ENCODE measurements around the gene CLEC4A.

CLEC4A gene

GRCh38 chr12:8143261-8143660 is 19.8 kb downstream of the CLEC4A start:
- no peak for TF ChIP-seq CTCF (IDR thresholded peaks at IDR 0.05; ENCODE audit: control insufficient read depth, insufficient read depth, low read depth, low read length, missing control alignments)
- no peak overlapping the region for H3K4me3 ChIP-seq (ENCODE audit: control insufficient read depth, low read depth, low read length)
- DNase-seq (ENCODE audit: low read depth) = no peak

- no peak for TF ChIP-seq CTCF (IDR thresholded peaks at IDR 0.05; ENCODE audit: control insufficient read depth, insufficient read depth, low read depth, low read length, missing control alignments)
- peak overlapping the region; percentile 22 for H3K4me3 ChIP-seq (ENCODE audit: control insufficient read depth, low read depth, low read length)
- peak; percentile 86 for DNase-seq (ENCODE audit: low read depth)
These were observed 22.5 kb downstream of the CLEC4A start for GRCh38 chr12:8145754-8146441.

- no peak for DNase-seq (ENCODE audit: low read depth)
- peak overlapping the region; percentile 22 for H3K4me3 ChIP-seq (ENCODE audit: control insufficient read depth, low read depth, low read length)
- TF ChIP-seq CTCF (IDR thresholded peaks at IDR 0.05; ENCODE audit: control insufficient read depth, insufficient read depth, low read depth, low read length, missing control alignments) = no peak
These were observed 23.0 kb downstream of the CLEC4A start for GRCh38 chr12:8146442-8146771.

GRCh38 chr12:8154526-8154925 is 31.1 kb downstream of the CLEC4A start:
- no peak for DNase-seq (ENCODE audit: low read depth)
- TF ChIP-seq CTCF (IDR thresholded peaks at IDR 0.05; ENCODE audit: control insufficient read depth, insufficient read depth, low read depth, low read length, missing control alignments) = no peak
- no peak overlapping the region for H3K4me3 ChIP-seq (ENCODE audit: control insufficient read depth, low read depth, low read length)

GRCh38 chr12:8156416-8156815 is 33.0 kb downstream of the CLEC4A start:
- DNase-seq (ENCODE audit: low read depth) = no peak
- no peak for TF ChIP-seq CTCF (IDR thresholded peaks at IDR 0.05; ENCODE audit: control insufficient read depth, insufficient read depth, low read depth, low read length, missing control alignments)
- H3K4me3 ChIP-seq (ENCODE audit: control insufficient read depth, low read depth, low read length) = no peak overlapping the region

GRCh38 chr12:8156845-8157244 is 33.4 kb downstream of the CLEC4A start, which contains the start of gene ZNF705A:
Gene ZNF705A, plus strand, starts transcription at chr12:8157015. Its CDS starts 15,611 bp downstream, at chr12:8172626.
- DNase-seq (ENCODE audit: low read depth) = no peak
- TF ChIP-seq CTCF (IDR thresholded peaks at IDR 0.05; ENCODE audit: control insufficient read depth, insufficient read depth, low read depth, low read length, missing control alignments) = no peak
- H3K4me3 ChIP-seq (ENCODE audit: control insufficient read depth, low read depth, low read length) = no peak within 1 kb of the TSS

Measured in AG09309 (cell line).